GM12891 (cell line): Measurements from ENCODE around the gene SARDH.

Source experiments
- DNase-seq: peaks from one replicate; pipeline ENCODE4 v3.0.0; 2011; ENCODE audit warnings: low spot score; ENCODE audit not compliant: insufficient read length
- FAIRE-seq: peaks from 2 replicates; lab custom pipeline; 2011; peaks lifted over from hg19 to GRCh38; lab: Jason Lieb, UNC
- PAX5 ChIP-seq: IDR thresholded peaks from 2 replicates; pipeline ENCODE4 v1.6.1; 2011; ENCODE audit warnings: low read length, moderate library complexity, mild to moderate bottlenecking; ENCODE audit not compliant: insufficient read depth, severe bottlenecking
- POLR2A ChIP-seq: IDR thresholded peaks from 2 replicates; pipeline ENCODE4 v1.6.1; 2011; ENCODE audit warnings: low read depth, low read length, control low read depth
- POLR2AphosphoS5 ChIP-seq: IDR thresholded peaks from 2 replicates; pipeline ENCODE4 v1.6.1; 2011; ENCODE audit warnings: low read depth, low read length, control low read depth
- POU2F2 ChIP-seq: IDR thresholded peaks from 2 replicates; pipeline ENCODE4 v1.6.1; 2011; ENCODE audit warnings: low read depth, mild to moderate bottlenecking, control low read depth, low read length, moderate library complexity
- SPI1 ChIP-seq: IDR thresholded peaks from 2 replicates; pipeline ENCODE4 v1.6.1; 2011; ENCODE audit warnings: low read depth, low read length, control low read depth
- TAF1 ChIP-seq: IDR thresholded peaks from 2 replicates; pipeline ENCODE4 v1.6.1; 2011; ENCODE audit warnings: low read depth, low read length, control low read depth

SARDH gene

GRCh38 chr9:133685653-133686609, 52.2 kb downstream of the SARDH start:
- TF ChIP-seq POU2F2 (no peak), POLR2A (no peak), PAX5 (no peak), SPI1 (no peak), POLR2AphosphoS5 (no peak), TAF1 (no peak)
- DNase-seq (no peak), FAIRE-seq (no peak)

GRCh38 chr9:133684936-133685361, 53.2 kb downstream of the SARDH start:
- DNase-seq (no peak), FAIRE-seq (no peak)
- TF ChIP-seq SPI1 (no peak), POLR2AphosphoS5 (no peak), POU2F2 (no peak), PAX5 (no peak), TAF1 (no peak), POLR2A (no peak)

GRCh38 chr9:133684121-133684935, 53.8 kb downstream of the SARDH start:
- TF ChIP-seq POU2F2: no peak
- no peak for TF ChIP-seq TAF1
- no peak for TF ChIP-seq POLR2AphosphoS5
- no peak for TF ChIP-seq SPI1
- no peak for TF ChIP-seq PAX5
- TF ChIP-seq POLR2A: no peak
- DNase-seq: no peak
- FAIRE-seq: no peak

GRCh38 chr9:133683586-133684120, 54.5 kb downstream of the SARDH start:
- no peak for FAIRE-seq
- no peak for DNase-seq
- TF ChIP-seq POU2F2: no peak
- no peak for TF ChIP-seq PAX5
- TF ChIP-seq TAF1: no peak
- TF ChIP-seq POLR2AphosphoS5: no peak
- TF ChIP-seq SPI1: no peak
- no peak for TF ChIP-seq POLR2A

GRCh38 chr9:133682818-133683585, 55.1 kb downstream of the SARDH start:
- DNase-seq (no peak), FAIRE-seq (no peak)
- TF ChIP-seq POU2F2: no peak
- TF ChIP-seq POLR2A: no peak
- TF ChIP-seq SPI1: no peak
- no peak for TF ChIP-seq PAX5
- no peak for TF ChIP-seq POLR2AphosphoS5
- no peak for TF ChIP-seq TAF1

- TF ChIP-seq POLR2AphosphoS5 (no peak), POU2F2 (no peak), SPI1 (no peak), PAX5 (no peak), POLR2A (no peak), TAF1 (no peak)
- FAIRE-seq (no peak), DNase-seq (no peak)
Observed at GRCh38 chr9:133681658-133682306, 56.4 kb downstream of the SARDH start.

GRCh38 chr9:133680976-133681657, 57.0 kb downstream of the SARDH start:
- no peak for DNase-seq
- FAIRE-seq: no peak
- no peak for TF ChIP-seq POU2F2
- TF ChIP-seq TAF1: no peak
- no peak for TF ChIP-seq POLR2AphosphoS5
- TF ChIP-seq PAX5: no peak
- TF ChIP-seq SPI1: no peak
- TF ChIP-seq POLR2A: no peak
